PC-3 (cell line): ENCODE results near the gene OR2T10.

Experiments
- EZH2phosphoT487 ChIP-seq: fragments of 300-600 bp; sonication (generic); IDR thresholded peaks from 2 replicates; pipeline ENCODE4 v1.6.1; 2018; ENCODE audit warnings: mild to moderate bottlenecking, antibody characterized with exemption, low read length, borderline replicate concordance
- TF ChIP-seq, protein P1 (sequence below): fragments of 300-600 bp; sonication (generic); conservative IDR thresholded peaks from 2 replicates; pipeline ENCODE4 v1.5.1; 2017; ENCODE audit warnings: antibody characterized with exemption, low read depth, mild to moderate bottlenecking, low read length

- TF ChIP-seq, protein P1, sequence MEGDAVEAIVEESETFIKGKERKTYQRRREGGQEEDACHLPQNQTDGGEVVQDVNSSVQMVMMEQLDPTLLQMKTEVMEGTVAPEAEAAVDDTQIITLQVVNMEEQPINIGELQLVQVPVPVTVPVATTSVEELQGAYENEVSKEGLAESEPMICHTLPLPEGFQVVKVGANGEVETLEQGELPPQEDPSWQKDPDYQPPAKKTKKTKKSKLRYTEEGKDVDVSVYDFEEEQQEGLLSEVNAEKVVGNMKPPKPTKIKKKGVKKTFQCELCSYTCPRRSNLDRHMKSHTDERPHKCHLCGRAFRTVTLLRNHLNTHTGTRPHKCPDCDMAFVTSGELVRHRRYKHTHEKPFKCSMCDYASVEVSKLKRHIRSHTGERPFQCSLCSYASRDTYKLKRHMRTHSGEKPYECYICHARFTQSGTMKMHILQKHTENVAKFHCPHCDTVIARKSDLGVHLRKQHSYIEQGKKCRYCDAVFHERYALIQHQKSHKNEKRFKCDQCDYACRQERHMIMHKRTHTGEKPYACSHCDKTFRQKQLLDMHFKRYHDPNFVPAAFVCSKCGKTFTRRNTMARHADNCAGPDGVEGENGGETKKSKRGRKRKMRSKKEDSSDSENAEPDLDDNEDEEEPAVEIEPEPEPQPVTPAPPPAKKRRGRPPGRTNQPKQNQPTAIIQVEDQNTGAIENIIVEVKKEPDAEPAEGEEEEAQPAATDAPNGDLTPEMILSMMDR = no peak
- no peak for TF ChIP-seq EZH2phosphoT487
Measured at GRCh38 chr1:248625971-248626370, 28.5 kb upstream of the OR2T10 start.
